ENCODE results near the gene ELK3. TPM values are rescaled to one million over a fixed set of nuclear protein-coding genes. Genes with fewer than 3 reads are reported as not detected.
A peak's percentile ranks its signal among the peaks of the same experiment; 100 is the strongest.

ELK3 gene
- total and polyA plus RNA-seq, 9 of the 15 experiments (the other 6 are each of a cell fraction or from before 2014, with no cell fraction given), result 1.5 to 5.5 (median 2.9) TPM

GRCh38 chr12:96225044-96225855 lies 31.1 kb downstream of the ELK3 start:
- CTCF ChIA-PET (ENCODE audit: low intra/inter-chr PET ratio), result no interaction called here
- H3K79me2 ChIP-seq (ENCODE audit: control insufficient read depth, insufficient read depth, low read length), result no peaks in the 10 kb centered on the region
- POLR2A ChIA-PET, result no interaction called here

GRCh38 chr12:96225994-96226399 lies 31.8 kb downstream of the ELK3 start:
- Histone ChIP-seq H3K36me3 (ENCODE audit: control insufficient read depth, insufficient read depth, low read length) (no peaks in the 10 kb centered on the region), H3K27me3 (ENCODE audit: control insufficient read depth in 2 of 2, insufficient read depth in 2 of 2, low read length in 2 of 2) (no peaks in the 10 kb centered on the region), H3K4me1 (replicated peaks in 1 of 2; ENCODE audit: control insufficient read depth in 2 of 2, insufficient read depth in 2 of 2, low read length in 2 of 2) (no peaks in the 10 kb centered on the region), H3K4me2 (ENCODE audit: insufficient read depth, low read length) (no peak overlapping the region), H3K79me2 (ENCODE audit: control insufficient read depth, insufficient read depth, low read length) (no peaks in the 10 kb centered on the region), H4K20me1 (replicated peaks; ENCODE audit: control insufficient read depth, insufficient read depth, low read length) (no peaks in the 10 kb centered on the region), H2AFZ (ENCODE audit: low read depth, low read length) (no peak overlapping the region), H3K4me3 (no peak overlapping the region), H3K27ac (ENCODE audit: extremely low read depth, low read depth, low read length) (no peak overlapping the region), H3K9me3 (replicated peaks; ENCODE audit: control insufficient read depth, insufficient read depth, low read depth, low read length) (no peaks in the 10 kb centered on the region), H3K9me1 (ENCODE audit: control insufficient read depth, insufficient read depth, low read length) (no peaks in the 10 kb centered on the region), H3K9ac (ENCODE audit: insufficient read depth in 1 of 2, low read depth in 2 of 2, low read length in 2 of 2) (no peak overlapping the region)
- ChIA-PET POLR2A (no interaction called here), CTCF (ENCODE audit: low intra/inter-chr PET ratio) (no interaction called here)
- 25% methylated on average over 1 of the region's 1 CpG for WGBS (ENCODE audit: insufficient coverage, low coverage, missing lambda C conversion rate)
- no TSS peak for BruUV-seq (replicated peaks)
- ATAC-seq, result no peak
- in situ Hi-C loops (cut with MboI) (no loop called here), intact Hi-C loops (cut with micrococcal nuclease) (no loop called here)
- no peak for DNase-seq (ENCODE audit: extremely low read depth in 1 of 4, low spot score in 3 of 4)
- FAIRE-seq, result no peak
- no peak for TF ChIP-seq ASH1L (IDR thresholded peaks at IDR 0.05; ENCODE audit: borderline replicate concordance, low read depth, partially characterized antibody)
- no peak for TF ChIP-seq ZNF23 (CRISPR knock-in tag; IDR thresholded peaks at IDR 0.05)
- no peak for TF ChIP-seq RBFOX2 (IDR thresholded peaks at IDR 0.05; ENCODE audit: low read depth, low read length)
- TF ChIP-seq HMGN3 (IDR thresholded peaks at IDR 0.05; ENCODE audit: borderline replicate concordance, extremely low read depth, insufficient read length, low read depth, low read length), result no peak
- no peak for TF ChIP-seq ZNF311 (CRISPR knock-in tag; IDR thresholded peaks at IDR 0.05)
- TF ChIP-seq RB1 (IDR thresholded peaks at IDR 0.05; ENCODE audit: low read depth), result no peak
- no peak for TF ChIP-seq FOXK2 (conservative IDR thresholded peaks at IDR 0.05 in 1 of 2, IDR thresholded peaks at IDR 0.05 in 1 of 2; ENCODE audit: low read depth in 2 of 2)
- TF ChIP-seq POLR3A (IDR thresholded peaks at IDR 0.05; ENCODE audit: borderline replicate concordance, extremely low read depth, insufficient read depth, insufficient read length), result no peak
- no peak for TF ChIP-seq KLF13 (tag; IDR thresholded peaks at IDR 0.05; ENCODE audit: borderline replicate concordance, low read depth)
- TF ChIP-seq SIX5 (IDR thresholded peaks at IDR 0.05; ENCODE audit: borderline replicate concordance in 1 of 2, insufficient read depth in 1 of 2, low read depth in 1 of 2, low read length in 2 of 2), result no peak

More at GRCh38 chr12:96225044-96225855, 31.1 kb downstream of the ELK3 start:
- no peak overlapping the region for H3K9ac ChIP-seq (ENCODE audit: insufficient read depth in 1 of 2, low read depth in 2 of 2, low read length in 2 of 2)
- H3K4me1 ChIP-seq (replicated peaks in 1 of 2; ENCODE audit: control insufficient read depth in 2 of 2, insufficient read depth in 2 of 2, low read length in 2 of 2), result no peaks in the 10 kb centered on the region
- no peak for FAIRE-seq
- WGBS (ENCODE audit: insufficient coverage, low coverage, missing lambda C conversion rate), result 35% methylated on average over 7 of the region's 7 CpGs
- H3K4me3 ChIP-seq, result no peak overlapping the region
- no peaks in the 10 kb centered on the region for H4K20me1 ChIP-seq (replicated peaks; ENCODE audit: control insufficient read depth, insufficient read depth, low read length)
- peak; percentile 52; the same call in 2 of the 3 replicates for ATAC-seq
- H3K4me2 ChIP-seq (ENCODE audit: insufficient read depth, low read length), result no peak overlapping the region
- in situ Hi-C loops (cut with MboI), result no loop called here
- H3K9me3 ChIP-seq (replicated peaks; ENCODE audit: control insufficient read depth, insufficient read depth, low read depth, low read length), result no peaks in the 10 kb centered on the region
- no peaks in the 10 kb centered on the region for H3K9me1 ChIP-seq (ENCODE audit: control insufficient read depth, insufficient read depth, low read length)
- no peaks in the 10 kb centered on the region for H3K36me3 ChIP-seq (ENCODE audit: control insufficient read depth, insufficient read depth, low read length)
- H3K27ac ChIP-seq (ENCODE audit: extremely low read depth, low read depth, low read length), result no peak overlapping the region
- DNase-seq (ENCODE audit: extremely low read depth in 1 of 4, low spot score in 3 of 4), result no peak
- BruUV-seq (replicated peaks), result no TSS peak
- no peak overlapping the region for H2AFZ ChIP-seq (ENCODE audit: low read depth, low read length)
- H3K27me3 ChIP-seq (ENCODE audit: control insufficient read depth in 2 of 2, insufficient read depth in 2 of 2, low read length in 2 of 2), result no peaks in the 10 kb centered on the region
- TF ChIP-seq KDM1A (IDR thresholded peaks at IDR 0.05) (0 out of 4 replicates have a peak, but pooled peaks of 1 of the 2 experiments have one; percentile 14), MEIS2 (IDR thresholded peaks at IDR 0.05; ENCODE audit: partially characterized antibody) (peak; percentile 23), ARID1B (IDR thresholded peaks at IDR 0.05) (peak; percentile 23; the same call in 1 of the 2 replicates), ZNF165 (CRISPR knock-in tag; IDR thresholded peaks at IDR 0.05; ENCODE audit: borderline replicate concordance) (no peak), RCOR1 (IDR thresholded peaks at IDR 0.05; ENCODE audit: borderline replicate concordance in 1 of 2, low read depth in 2 of 2, low read length in 2 of 2) (0 out of 4 replicates have a peak, but pooled peaks of 1 of the 2 experiments have one; percentile 29), TEAD4 (IDR thresholded peaks at IDR 0.05; ENCODE audit: low read length) (0 out of 2 replicates have a peak, but pooled peaks have one; percentile 20), TEAD4 (CRISPR knock-in tag; IDR thresholded peaks at IDR 0.05; ENCODE audit: borderline replicate concordance) (no peak), PRPF4 (IDR thresholded peaks at IDR 0.05; ENCODE audit: insufficient read depth, low read depth, low read length, poor library complexity, severe bottlenecking) (no peak), NCOR1 (IDR thresholded peaks at IDR 0.05) (0 out of 2 replicates have a peak, but pooled peaks have one; percentile 19)
- intact Hi-C loops (cut with micrococcal nuclease), result no loop called here
